GM21390 (cell line): ENCODE results near the gene GPC1.

ENCODE experiments used
- ATAC-seq: cut with Tn5 transposase; IDR thresholded peaks from one replicate; pipeline ENCODE4 v1.9.1; 2021; ENCODE audit not compliant: unreplicated experiment

The GPC1 gene

DNA sequence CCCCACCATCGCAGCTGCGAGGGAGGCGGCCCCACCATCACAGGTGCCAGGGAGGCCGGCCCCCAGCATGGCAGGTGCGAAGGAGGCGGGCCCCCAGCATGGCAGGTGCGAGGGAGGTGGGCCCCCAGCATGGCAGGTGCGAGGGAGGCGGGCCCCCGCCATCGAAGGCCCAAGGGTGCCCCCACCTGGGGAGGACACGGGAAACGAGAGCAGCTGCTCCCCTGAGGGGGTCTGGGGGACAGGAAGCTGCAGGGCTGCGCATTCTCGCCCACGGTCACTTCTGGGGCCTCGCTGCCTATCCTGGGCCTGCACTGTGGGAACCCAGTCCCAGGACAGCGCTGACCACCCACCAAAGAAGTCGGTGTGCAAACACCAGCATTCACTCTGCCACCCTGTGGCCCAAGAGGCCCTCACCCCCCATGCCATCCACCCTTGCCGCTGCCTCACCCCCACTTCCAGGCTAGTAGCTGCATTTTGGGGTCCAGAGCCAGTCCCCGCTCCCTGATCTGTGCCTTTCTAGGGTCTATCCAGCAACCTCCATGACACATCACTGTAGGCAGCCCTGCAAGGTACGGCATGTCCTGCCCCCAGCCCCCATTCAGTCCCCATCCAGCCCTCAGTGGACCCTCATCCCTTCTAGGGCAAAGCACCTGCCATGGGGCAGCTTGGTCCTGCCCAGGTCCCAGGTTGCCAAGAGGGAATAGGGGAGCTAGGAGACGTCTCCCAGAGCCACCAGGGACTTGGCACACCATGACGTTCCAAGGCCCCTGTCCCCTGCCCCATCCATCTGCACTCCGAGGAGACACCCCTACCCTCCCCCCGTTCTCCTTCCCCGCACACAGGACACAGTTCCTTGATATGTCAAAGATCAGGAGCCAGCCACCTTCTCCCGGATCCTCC lies 24.0 kb upstream of the GPC1 start:
- ATAC-seq, result no peak

DNA sequence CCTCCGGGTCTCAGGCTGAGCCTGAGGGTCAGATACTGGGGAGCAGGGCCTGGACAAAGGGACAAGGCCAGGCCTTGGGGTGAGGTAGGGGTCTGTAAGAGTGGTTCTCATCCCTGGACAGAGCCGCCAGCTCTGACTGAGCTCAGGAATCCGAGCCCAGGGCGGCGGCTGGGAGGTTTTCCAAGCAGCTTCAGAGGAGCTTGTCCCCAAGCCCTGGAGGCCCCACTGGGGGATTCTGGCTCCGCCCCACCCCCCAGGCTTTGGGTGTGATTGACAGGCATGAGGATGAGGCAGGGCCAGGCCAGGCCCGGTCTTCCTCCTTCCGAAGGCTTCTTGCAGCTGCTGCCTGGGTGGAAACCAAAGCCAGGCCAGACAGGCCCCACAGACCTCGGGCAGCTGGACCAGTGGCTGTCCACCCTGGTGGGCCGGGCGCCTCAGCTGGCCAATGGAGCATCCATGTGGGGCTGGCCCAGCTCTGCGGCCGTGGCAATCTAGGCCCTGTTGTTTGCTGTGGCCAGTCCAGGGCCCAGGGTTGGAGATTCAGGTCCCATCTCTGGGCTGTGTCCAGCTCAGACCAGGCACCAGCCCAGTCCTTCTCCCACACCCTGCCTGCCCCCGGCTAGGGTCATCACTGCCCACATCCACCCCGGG lies 23.1 kb upstream of the GPC1 start:
- no peak for ATAC-seq

DNA sequence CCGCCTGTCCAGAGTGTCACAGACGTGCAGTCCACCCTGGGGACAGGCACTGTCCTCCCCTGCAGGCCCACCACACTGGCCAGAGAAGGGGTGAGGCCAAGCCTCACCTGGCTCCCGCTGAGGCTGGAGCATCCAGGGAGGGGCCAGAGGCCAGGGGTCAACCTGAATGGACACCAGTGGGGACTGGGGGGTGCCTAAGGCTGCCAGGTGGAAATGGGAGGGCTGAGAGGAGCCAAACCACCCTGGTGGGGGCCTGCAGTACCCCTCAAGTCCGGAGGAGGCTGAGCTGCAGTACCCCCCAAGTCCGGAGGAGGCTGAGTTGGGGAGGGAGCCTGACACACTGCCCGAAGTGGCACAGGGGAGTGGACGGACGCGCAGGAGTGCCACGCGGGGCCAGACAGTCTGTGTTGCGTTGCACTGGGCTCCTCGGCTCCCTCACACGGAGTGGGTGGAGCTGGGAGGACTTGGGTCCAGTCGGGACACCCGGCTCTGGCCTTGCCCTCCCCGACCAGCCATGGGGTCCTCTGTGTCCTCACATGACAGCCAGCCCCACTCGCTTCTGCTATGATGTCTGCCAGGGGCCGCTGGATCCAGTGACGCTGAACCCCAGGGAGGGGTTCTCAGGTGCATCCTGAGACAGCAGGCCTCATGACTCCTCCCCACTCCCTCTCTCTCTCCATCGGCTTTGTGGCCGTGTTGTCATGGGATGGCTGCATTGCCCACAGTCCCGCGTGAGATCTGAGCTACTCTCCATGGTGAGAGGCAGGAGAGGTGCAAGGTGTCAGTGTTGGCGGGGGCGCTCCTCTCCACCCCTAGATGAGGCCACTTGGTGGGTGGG lies 22.3 kb upstream of the GPC1 start:
- ATAC-seq, result no peak

DNA sequence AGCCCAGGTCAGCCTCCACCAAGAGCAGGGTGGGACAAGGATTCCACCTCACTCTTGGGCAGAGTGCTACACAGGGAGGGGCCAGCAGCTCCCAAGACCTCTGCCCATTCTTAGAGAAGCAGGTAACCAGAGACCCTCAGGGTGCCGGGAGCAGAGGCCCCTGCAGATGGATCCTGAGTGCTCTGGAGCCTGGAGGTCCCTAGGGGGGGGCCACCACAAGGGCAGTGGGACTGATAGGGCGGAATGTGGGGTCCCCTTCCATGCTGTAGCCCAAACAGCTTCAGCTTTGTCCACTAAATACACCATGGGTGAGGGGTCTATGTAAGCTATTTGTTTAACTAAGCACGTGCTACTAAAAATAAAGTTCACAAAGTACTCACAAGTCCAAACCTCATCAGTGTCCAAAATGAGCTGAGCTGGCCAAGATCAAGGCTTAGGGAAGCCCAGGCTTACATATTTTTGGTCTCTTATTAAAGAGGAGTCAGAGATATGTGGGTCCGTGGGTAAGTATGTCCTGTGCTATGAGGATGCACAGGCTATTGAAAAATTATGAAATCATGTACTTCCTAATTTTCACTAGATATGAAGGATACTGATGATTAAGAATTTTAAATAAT lies 21.5 kb upstream of the GPC1 start:
- no peak for ATAC-seq

DNA sequence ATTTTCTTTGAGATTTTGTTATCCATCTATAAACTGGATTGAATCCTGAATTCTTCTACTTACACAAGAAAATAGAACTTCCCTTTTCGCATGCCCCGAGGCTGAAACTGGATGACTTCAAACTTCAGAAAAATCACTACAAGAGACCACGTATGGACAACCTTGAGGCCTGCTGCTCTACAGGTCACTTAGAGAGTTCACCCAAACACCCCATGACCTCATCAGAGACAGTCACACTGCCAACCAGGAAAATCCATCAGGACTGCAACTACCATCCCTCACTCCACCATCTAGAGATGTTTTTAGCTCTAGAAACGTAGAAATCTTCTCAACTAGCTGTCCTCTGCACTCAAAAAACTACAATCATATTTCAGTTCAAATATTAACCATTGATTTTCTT lies 18.6 kb upstream of the GPC1 start:
- no peak for ATAC-seq

DNA sequence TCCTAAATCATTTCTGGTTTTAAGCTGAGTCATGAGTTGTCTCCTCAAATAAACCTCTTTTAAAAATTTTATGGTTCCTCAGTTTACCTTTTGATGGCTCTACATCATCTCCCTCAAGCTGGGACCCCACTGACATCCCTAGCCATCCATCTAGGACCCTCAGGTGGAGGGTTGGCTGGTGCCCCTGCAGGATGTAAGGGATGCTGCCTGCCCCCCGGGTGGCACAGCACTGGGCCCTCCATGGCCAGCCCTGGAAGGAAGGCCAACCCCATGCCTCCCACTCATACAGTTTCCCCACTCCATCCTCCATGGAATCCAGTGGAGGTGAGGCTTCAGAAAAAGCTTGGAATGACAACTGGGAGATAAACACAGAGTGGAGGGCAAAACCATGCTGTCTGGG lies 17.2 kb upstream of the GPC1 start:
- no peak for ATAC-seq

DNA sequence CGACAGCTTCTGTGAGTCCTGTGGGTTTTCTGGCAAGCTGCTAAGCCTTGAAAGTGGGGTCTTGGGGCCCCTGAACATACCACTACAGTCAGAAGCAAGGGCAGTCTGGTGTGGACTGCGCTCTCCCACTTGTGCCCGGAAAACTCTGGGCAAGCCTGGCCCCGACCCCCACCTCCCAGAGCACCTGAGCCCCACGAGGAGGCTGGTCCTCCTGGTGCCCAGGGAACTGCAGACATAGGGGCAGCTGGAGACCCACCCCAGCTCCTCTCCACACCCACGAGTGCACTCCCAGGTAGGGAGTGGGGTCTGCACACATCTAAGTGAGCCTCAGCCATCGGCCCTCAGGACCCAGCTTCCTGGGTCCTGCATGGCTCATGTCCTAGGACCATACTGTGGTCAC lies 16.2 kb upstream of the GPC1 start:
- no peak for ATAC-seq

DNA sequence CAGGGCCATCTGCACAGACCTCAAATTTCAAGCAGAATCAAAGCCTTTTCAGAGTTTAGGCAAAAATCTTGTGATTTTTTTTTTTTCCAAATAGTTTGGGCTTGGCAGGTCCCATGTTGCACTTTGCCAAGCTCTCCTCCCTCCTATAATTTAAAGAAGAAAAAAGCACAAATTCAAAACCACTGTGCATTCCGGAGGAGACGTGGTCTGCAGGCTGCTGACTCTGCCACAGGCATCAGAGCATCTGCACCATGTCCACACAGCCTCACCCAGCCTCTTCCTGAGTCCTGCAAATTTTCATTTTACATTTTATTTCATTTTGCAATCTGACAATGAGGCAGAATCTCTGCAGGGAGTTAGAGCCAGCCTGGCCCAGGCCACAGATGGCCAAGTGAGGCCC lies 15.7 kb upstream of the GPC1 start:
- ATAC-seq, result no peak

DNA sequence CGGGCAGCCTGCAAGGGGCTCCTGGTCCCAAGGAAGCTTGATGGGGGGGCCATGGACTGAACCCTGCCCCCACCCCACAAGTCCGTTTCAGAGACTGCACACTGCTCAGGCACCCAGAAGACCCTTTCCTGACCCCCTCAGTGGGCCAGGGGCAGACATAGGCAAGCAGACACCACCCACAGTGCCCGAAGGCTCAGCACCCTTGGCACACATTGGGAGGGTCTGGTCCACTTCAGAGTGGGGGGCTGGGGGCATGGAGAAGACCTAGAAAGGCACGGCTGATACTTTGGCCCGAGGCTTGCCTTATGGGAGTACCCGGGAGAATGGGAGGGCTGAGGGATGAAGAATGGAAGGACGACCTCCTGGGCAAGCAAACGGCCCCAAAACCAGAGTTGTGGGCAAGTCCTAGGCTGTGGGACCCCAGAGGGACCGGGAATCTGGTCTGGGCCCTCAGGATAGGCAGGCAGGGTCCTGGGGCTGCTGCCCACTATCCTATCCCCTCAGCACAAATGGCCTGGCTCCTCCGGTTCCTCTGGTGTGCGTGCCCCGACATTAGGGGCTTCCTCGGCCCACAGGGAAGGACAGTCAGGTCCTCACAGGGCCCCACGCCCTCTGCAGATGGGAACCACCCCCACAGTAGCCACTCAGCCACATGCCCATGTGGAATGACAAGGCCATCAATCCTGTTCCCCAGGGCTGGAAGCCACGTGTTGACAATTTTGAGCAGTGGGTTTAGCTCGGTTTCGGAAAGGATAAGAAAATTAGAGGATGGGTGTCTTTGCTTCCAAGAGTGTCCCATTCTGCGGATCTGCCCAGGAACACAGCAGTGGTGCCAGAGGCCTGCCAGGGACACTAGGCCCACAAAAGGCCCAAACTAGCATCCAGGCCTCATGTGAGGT lies 15.0 kb upstream of the GPC1 start:
- ATAC-seq, result no peak

DNA sequence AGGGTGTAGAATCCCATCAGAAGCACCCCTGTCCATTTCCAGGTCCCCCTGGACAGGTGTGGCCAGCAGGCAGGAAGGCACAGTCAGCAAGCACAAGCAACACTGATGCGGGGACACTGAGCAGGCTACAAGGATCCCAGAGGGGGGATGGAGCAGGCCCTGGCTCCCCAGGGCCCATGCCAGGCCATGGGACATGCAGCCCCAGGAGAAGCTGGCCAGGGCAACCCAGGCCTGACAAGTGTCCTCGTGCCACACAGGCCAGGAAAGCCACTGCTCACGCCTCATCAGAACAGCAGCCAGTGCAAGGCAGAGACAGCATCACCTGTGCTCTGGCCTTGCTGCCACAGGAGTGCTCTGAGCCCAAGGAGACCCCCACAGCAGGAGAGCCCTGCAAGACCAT lies 14.1 kb upstream of the GPC1 start:
- ATAC-seq, result no peak

DNA sequence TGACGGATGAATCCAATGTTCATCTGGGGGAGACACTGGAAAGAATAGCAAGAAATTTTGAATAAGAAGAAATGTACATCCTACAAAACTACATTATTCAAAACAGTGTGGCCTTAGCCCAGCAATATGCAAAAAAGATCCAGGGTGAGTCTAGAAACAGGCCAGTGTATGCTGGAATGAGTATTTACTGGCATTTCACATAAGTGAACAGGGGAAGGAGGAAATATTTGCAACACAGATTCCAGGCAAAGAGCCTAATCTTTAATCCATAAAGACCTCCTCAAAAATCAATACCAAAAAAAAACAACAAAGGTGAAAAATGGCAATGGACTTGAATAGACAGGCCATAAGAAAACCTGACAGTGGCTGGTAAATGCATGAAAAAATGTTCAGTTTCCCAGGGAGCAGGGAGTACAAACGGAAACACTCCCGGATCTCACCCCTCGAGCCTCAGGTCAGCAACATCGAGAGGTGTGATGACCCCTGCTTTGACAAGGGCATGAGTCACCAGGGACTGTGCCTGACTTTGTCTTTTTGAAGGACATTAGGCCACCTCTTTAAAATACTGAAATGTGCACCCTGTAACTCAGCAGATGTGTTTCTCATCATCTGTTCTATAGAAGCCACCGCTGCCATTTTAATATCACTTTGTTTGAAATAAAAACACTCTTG lies 12.7 kb upstream of the GPC1 start:
- no peak for ATAC-seq

DNA sequence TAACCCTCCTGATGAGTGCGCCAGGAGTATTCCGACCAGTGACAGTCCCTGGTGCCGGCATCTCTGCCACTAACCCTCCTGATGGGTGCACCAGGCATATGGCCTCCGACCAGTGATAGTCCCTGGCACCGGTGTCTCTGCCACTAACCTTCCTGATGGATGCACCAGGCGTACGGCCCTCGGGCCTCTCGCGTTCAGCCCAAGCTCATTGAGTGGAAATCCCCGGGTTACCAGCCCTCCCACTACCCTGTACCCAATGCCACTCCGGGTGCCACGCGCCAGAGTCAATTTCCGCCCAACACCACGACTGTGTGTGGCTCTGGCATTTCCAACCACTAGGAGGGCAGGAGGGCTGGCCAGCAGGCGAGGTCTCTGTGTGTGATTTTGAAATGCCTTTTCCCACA lies 11.7 kb upstream of the GPC1 start:
- no peak for ATAC-seq

DNA sequence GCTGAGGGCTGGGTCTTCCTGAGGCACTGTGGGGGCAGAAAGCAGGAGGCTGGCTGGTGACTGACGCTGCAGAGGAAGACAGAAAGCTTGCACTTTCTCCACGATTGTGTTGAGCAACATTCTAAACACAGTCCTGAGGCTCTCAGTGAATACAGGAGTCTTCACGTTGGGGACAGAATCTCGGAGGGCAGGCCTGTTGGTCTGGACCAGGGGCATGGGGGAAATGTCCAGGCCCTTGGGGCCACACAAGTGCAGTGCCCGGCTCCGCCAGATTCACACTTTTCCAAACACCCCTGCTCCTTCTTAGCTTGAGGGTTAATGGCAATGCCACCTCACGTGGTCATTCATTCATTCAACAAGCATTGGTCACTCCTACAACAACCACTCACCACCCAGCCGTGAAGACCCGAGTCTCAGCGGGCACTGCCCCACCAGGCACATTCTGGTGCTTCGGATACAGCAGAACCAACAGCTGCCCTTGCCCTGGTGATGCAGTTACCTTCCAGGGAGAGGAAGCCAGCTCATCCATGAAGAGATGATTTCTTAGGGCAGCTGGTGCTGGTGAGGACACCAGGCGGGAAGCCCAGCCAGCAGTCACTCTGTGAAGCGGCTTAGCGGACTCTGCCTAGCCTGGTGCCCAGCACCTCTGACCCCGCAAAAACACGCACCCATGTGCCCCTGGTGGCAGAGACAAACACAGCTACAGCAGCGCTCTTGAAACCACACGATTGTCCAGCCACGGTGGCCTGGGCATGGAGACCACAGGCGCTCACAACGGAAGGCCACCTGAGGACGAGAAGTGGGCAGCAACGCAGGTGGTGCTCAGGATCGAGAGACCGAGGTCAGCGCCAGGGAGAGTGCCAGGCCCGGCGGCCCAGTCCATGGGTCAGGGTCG lies 10.9 kb upstream of the GPC1 start:
- ATAC-seq, result no peak

DNA sequence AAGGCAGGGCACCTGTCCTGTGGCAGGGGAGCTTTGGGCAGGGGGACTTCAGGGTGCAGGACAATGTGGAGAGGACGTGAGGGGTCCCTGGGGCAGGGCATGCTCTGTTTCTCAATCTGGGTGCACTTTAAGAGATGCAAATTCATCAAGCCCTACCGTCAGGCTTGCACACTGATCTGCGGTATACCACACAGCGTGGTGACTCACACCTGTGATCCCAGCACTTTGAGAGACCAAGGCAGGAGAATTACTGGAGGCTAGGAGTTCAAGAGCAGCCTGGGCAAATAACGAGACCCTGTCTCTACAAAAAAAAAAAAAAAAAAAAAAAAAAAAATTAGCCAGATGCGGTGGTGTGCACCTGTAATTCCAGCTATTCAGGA lies 10.2 kb upstream of the GPC1 start:
- ATAC-seq, result no peak

DNA sequence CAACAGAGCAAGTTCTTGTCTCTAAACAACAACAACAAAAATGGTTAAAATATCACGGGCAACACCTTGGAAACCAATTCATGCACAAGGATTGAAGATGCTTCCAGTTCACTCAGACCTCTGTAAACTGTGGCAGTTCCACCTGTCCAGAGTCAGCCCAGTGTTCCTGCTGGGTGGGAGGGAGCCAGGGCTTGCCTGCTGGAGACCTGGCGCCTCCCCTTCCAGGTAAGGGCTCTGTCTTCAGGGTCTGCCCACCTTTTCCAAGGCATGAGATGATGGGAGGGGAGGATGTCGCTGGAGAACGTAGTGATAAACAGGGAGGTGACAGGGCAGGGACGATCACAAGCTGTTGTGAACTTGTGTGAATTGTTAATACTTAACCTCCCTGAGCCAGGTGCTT lies 9.8 kb upstream of the GPC1 start:
- no peak for ATAC-seq

DNA sequence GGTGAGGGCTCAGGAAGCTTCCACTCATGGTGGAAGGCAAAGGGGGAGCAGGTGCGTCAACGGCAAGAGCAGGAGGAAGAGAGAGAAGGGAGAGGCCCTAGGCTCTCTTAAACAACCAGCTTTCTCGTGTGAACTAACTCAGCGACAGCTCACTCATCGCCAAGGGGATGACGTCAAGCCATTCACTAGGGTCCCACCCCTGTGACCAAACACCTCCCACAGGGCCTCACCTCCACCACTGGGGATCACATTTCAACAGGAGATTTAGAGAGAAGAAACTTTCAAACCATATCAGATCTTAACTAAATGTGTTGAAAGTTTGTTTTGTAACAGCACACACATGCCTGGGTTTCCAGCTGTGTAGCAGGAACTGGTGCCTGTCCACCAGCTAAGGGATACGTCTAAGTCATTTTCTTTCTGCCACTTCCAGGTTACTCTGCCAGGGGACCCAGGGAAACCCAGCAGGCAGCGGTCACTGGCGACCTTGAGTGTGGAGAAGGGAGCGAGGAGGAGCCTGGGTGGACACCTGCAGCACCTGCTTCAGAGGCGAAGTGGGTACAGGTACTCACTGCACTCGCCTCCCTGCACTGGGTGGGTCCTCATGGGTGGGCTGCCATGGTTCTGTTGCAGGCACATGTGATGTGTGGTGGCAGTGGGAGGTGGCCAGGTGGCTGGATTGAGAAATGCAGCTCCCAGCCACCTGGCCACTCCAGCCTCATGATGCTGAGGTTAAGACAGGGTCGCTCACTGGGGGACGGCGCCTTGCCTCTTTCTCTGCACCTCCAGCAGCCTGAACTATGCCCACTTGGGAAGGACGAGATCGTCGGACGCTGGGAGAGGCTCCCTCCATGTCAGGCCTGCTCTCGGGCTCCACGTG lies 8.4 kb upstream of the GPC1 start:
- no peak for ATAC-seq

DNA sequence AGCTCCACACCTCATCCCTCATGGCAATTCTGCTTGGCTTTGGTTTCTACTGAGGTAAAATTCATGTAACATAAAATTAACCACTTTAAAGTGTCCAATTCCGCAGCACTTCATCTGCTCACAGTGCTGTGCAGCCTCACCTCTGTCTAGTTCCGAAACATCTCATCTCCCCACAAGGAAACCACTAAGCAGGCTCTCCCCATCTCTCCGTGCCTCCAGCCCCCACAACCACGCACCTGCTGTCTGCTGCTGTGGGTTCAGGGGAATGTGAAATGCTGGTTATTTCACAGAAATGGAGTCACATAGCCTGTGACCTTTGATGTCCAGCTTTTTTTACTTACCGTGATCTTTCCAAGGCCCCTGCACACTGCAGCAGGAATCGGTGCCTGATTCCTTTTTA lies 7.7 kb upstream of the GPC1 start:
- ATAC-seq, result no peak

DNA sequence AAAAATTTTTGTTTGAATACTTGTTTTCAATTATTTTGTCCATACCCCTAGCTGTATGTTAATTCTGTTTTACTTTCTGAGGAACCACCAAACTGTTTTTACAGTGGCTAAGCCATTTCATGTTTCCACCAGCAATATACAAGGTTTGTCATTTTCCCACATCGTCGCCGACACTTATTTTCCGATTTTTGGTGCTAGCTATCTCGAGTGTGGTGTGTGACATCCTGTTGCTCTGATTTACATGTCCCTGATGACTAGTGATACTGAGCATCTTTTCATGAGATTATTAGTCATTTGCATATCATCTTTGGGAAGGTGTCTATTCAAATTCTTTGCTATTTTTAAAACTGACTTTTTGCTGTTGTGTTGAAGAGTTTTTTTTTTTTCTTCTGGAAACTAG lies 7.2 kb upstream of the GPC1 start:
- no peak for ATAC-seq
